Measurements from ENCODE around the gene UST. TPM values are rescaled to one million over a fixed set of nuclear protein-coding genes. Genes with fewer than 3 reads are reported as not detected.

UST gene
- total and polyA plus RNA-seq, 2 of the 8 experiments (the other 6 are each of a cell fraction or from before 2014, with no cell fraction given): 13.5 to 34.5 TPM

- TF ChIP-seq ATF2 (IDR thresholded peaks at IDR 0.05; ENCODE audit: low read length): no peak
- TF ChIP-seq TAF7 (optimal IDR thresholded peaks at IDR 0.05; ENCODE audit: borderline replicate concordance, low read depth, low read length): no peak
- no peak for TF ChIP-seq GABPA (IDR thresholded peaks at IDR 0.05; ENCODE audit: borderline replicate concordance, insufficient read depth, low read length)
These were observed 317.8 kb downstream of the UST start (continued) for GRCh38 chr6:149064660-149065015.

All from H1 (cell line).